Measurements from ENCODE around the gene ATP5PO.

DNA sequence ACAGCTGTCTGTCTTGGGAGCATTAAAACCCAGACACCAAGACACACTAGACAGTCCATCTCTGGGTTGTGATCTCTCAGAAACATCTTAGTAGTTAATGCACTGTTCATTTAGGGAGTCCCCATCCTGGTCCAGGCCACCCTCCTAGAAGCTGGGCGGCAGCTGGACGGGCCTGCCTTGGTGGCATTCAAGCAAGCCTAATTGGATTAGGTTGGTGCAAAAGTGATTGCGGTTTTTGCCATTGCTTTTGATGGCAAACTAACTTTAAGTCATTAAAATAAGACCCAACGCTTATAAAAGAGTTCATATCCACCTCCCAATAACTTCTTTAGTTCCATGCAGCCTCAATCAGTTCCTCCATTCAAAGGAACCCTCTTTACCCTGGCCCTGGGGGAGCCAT lies 21.7 kb downstream of the ATP5PO start:
- TF ChIP-seq, protein P1, sequence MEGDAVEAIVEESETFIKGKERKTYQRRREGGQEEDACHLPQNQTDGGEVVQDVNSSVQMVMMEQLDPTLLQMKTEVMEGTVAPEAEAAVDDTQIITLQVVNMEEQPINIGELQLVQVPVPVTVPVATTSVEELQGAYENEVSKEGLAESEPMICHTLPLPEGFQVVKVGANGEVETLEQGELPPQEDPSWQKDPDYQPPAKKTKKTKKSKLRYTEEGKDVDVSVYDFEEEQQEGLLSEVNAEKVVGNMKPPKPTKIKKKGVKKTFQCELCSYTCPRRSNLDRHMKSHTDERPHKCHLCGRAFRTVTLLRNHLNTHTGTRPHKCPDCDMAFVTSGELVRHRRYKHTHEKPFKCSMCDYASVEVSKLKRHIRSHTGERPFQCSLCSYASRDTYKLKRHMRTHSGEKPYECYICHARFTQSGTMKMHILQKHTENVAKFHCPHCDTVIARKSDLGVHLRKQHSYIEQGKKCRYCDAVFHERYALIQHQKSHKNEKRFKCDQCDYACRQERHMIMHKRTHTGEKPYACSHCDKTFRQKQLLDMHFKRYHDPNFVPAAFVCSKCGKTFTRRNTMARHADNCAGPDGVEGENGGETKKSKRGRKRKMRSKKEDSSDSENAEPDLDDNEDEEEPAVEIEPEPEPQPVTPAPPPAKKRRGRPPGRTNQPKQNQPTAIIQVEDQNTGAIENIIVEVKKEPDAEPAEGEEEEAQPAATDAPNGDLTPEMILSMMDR (IDR thresholded peaks at IDR 0.05): no peak
- no peak for TF ChIP-seq POLR2A (IDR thresholded peaks at IDR 0.05)

Data from uterus (tissue), 2 donors.